CD14-positive monocyte (primary cell): ENCODE results near the gene CLDN5. TPM values are rescaled to one million over a fixed set of nuclear protein-coding genes. Genes with fewer than 3 reads are reported as not detected.

Experiments used
- DNase-seq, 3 donors: peaks; one replicate each; pipeline ENCODE4 v3.0.0-alpha.2; 2011 to 2022
- H2AFZ ChIP-seq: 2 replicates; pipeline ENCODE4 v1.6.0; 2012; ENCODE audit warnings: mild to moderate bottlenecking, low read depth, low read length, inconsistent platforms; ENCODE audit not compliant: insufficient read depth, poor library complexity, severe bottlenecking
- H3K27ac ChIP-seq, 2 donors: 1 replicate in 1 of 2; 2 replicates in 1 of 2; pipeline ENCODE4 v1.5.1; 2012 to 2013; ENCODE audit warnings: low read length in 2 of 2, control low read depth in 1 of 2, inconsistent platforms in 1 of 2, low read depth in 1 of 2, mild to moderate bottlenecking in 1 of 2
- H3K27me3 ChIP-seq, 2 donors: one replicate each; pipeline versions ENCODE4 v1.6.0 to v1.6.1; 2011 to 2013; ENCODE audit warnings: low read length in 2 of 2; ENCODE audit not compliant: control insufficient read depth in 2 of 2, insufficient read depth in 2 of 2
- H3K36me3 ChIP-seq, 2 donors: replicated peaks in 1 of 2; 1 replicate in 1 of 2; 2 replicates in 1 of 2; pipeline versions ENCODE4 v1.5.1 to v1.6.1; 2012 to 2013; ENCODE audit warnings: low read length in 2 of 2, control low read depth in 1 of 2, inconsistent platforms in 1 of 2, mild to moderate bottlenecking in 1 of 2; ENCODE audit not compliant: insufficient read depth in 2 of 2, control insufficient read depth in 1 of 2
- H3K4me1 ChIP-seq, 2 donors: 1 replicate in 1 of 2; 2 replicates in 1 of 2; pipeline versions ENCODE4 v1.5.1 to v1.6.1; 2012 to 2013; ENCODE audit warnings: low read length in 2 of 2, control low read depth in 1 of 2, inconsistent platforms in 1 of 2, mild to moderate bottlenecking in 1 of 2, moderate library complexity in 1 of 2; ENCODE audit not compliant: insufficient read depth in 2 of 2, control insufficient read depth in 1 of 2
- H3K4me2 ChIP-seq: replicated peaks from 2 replicates; pipeline ENCODE3; 2012; ENCODE audit warnings: low read length, moderate library complexity, mild to moderate bottlenecking; ENCODE audit not compliant: poor library complexity, severe bottlenecking; ENCODE audit errors: extremely low read depth
- H3K4me3 ChIP-seq, 3 experiments: fragments of 200-600 bp in 1 of 3; sonication (generic) in 1 of 3; replicated peaks in 1 of 3; 1 replicate in 2 of 3; 2 replicates in 1 of 3; pipeline ENCODE4 v1.5.1; 2011 to 2013; ENCODE audit warnings: low read length in 3 of 3, mild to moderate bottlenecking in 3 of 3, control low read depth in 2 of 3, low read depth in 2 of 3, inconsistent platforms in 1 of 3, moderate library complexity in 1 of 3
- H3K79me2 ChIP-seq: 2 replicates; pipeline ENCODE4 v1.6.0; 2012; ENCODE audit warnings: mild to moderate bottlenecking, control low read depth, inconsistent platforms, low read length, moderate library complexity; ENCODE audit not compliant: insufficient read depth
- H3K9ac ChIP-seq: 2 replicates; pipeline ENCODE4 v1.6.0; 2017; ENCODE audit warnings: low read length, mild to moderate bottlenecking; ENCODE audit not compliant: insufficient read depth, poor library complexity, severe bottlenecking
- H3K9me3 ChIP-seq, 2 donors: replicated peaks in 1 of 2; 1 replicate in 1 of 2; 2 replicates in 1 of 2; pipeline versions ENCODE4 v1.5.1 to v1.6.1; 2012 to 2013; ENCODE audit warnings: low read length in 2 of 2, control low read depth in 1 of 2; ENCODE audit not compliant: control insufficient read depth in 1 of 2, insufficient read depth in 1 of 2
- H4K20me1 ChIP-seq: 2 replicates; pipeline ENCODE4 v1.6.0; 2012; ENCODE audit warnings: mild to moderate bottlenecking, low read length, control low read depth, moderate library complexity; ENCODE audit not compliant: insufficient read depth
- H3K27ac Mint-ChIP-seq, 7 donors: one replicate each; pipeline ENCODE4 v1.8.0; 2020; ENCODE audit warnings: mild to moderate bottlenecking in 7 of 7, mixed read lengths in 7 of 7, moderate library complexity in 6 of 7, inconsistent platforms in 2 of 7
- H3K27me3 Mint-ChIP-seq, 3 donors: one replicate each; pipeline ENCODE4 v1.8.0; 2021 to 2022; ENCODE audit warnings: low read depth in 3 of 3, mild to moderate bottlenecking in 3 of 3, mixed read lengths in 3 of 3, moderate library complexity in 3 of 3, inconsistent platforms in 1 of 3
- H3K36me3 Mint-ChIP-seq, 2 donors: one replicate each; pipeline ENCODE4 v1.8.0; 2020; ENCODE audit warnings: mixed read lengths in 2 of 2, inconsistent platforms in 1 of 2, mild to moderate bottlenecking in 1 of 2
- H3K4me1 Mint-ChIP-seq: one replicate; pipeline ENCODE4 v1.8.0; 2020; ENCODE audit warnings: mild to moderate bottlenecking, mixed read lengths
- H3K4me3 Mint-ChIP-seq, 2 donors: one replicate each; pipeline ENCODE4 v1.8.0; 2020; ENCODE audit warnings: mild to moderate bottlenecking in 2 of 2, mixed read lengths in 2 of 2, moderate library complexity in 1 of 2
- H3K9me3 Mint-ChIP-seq, 7 donors: one replicate each; pipeline ENCODE4 v1.8.0; 2020 to 2022; ENCODE audit warnings: mixed read lengths in 7 of 7, mild to moderate bottlenecking in 6 of 7, moderate library complexity in 6 of 7, inconsistent platforms in 2 of 7
- WGBS: methylation state at CpG from one replicate; pipeline ENCODE4 v1.1.5; 2013; ENCODE audit warnings: missing lambda C conversion rate; ENCODE audit not compliant: insufficient coverage; 5-methylcytosine and 5-hydroxymethylcytosine counted together
- intact Hi-C, 2 donors: fragments of 100-400 bp; cut with micrococcal nuclease; formaldehyde crosslinking; loops; one replicate each; pipeline versions ENCODE4 v1.15.0 to v1.15.1; 2023
- polyA plus RNA-seq, 3 donors: library from polyadenylated mRNA; depleted of rRNA in 1 of 3; unstranded in 2 of 3; stranded (reverse) in 1 of 3; fragments of 300-500 nt in 2 of 3; fragments of >200 nt in 1 of 3; fragmentation: Illumina TruSeq in 2 of 3; gene quantifications; 1 replicate in 2 of 3; 2 replicates in 1 of 3; pipeline ENCODE4 v1.2.3, GENCODE V29; 2012 to 2021
- TF ChIP-seq, protein P1 (sequence below): fragments of 200-600 bp; IDR thresholded peaks from one replicate; pipeline ENCODE4 v1.8.0; 2022; ENCODE audit warnings: antibody characterized with exemption, mild to moderate bottlenecking

Gene CLDN5
- polyA plus RNA-seq, 3 donors = 0.05 to 0.35 (median 0.27) TPM

GRCh38 chr22:19499880-19500242 lies 24.3 kb downstream of the CLDN5 start:
- Histone ChIP-seq H3K4me3 (no peak overlapping the region), H4K20me1 (no peaks in the 10 kb centered on the region), H3K36me3 (peaks cover 13 to 43% of the 10 kb centered on the region in 2 donors), H3K4me1 (no peaks in the 10 kb centered on the region), H3K27ac (no peak overlapping the region), H3K27me3 (no peaks in the 10 kb centered on the region), H3K9me3 (no peaks in the 10 kb centered on the region), H3K9ac (no peak overlapping the region), H2AFZ (no peak overlapping the region), H3K4me2 (no peak overlapping the region), H3K79me2 (no peaks in the 10 kb centered on the region)
- no peak overlapping the region for H3K4me3 Mint-ChIP-seq
- H3K27ac Mint-ChIP-seq = no peak overlapping the region
- intact Hi-C loops = loop anchor here in 1 of 2 donors (10.0 kb wide), 1 partner anchor 135 kb away; no protein-coding TSS in a partner anchor
- no peaks in the 10 kb centered on the region for H3K9me3 Mint-ChIP-seq
- no peak for DNase-seq
- H3K4me1 Mint-ChIP-seq = no peaks in the 10 kb centered on the region
- peaks cover 9 to 39% of the 10 kb centered on the region in 2 donors for H3K36me3 Mint-ChIP-seq
- TF ChIP-seq, protein P1, sequence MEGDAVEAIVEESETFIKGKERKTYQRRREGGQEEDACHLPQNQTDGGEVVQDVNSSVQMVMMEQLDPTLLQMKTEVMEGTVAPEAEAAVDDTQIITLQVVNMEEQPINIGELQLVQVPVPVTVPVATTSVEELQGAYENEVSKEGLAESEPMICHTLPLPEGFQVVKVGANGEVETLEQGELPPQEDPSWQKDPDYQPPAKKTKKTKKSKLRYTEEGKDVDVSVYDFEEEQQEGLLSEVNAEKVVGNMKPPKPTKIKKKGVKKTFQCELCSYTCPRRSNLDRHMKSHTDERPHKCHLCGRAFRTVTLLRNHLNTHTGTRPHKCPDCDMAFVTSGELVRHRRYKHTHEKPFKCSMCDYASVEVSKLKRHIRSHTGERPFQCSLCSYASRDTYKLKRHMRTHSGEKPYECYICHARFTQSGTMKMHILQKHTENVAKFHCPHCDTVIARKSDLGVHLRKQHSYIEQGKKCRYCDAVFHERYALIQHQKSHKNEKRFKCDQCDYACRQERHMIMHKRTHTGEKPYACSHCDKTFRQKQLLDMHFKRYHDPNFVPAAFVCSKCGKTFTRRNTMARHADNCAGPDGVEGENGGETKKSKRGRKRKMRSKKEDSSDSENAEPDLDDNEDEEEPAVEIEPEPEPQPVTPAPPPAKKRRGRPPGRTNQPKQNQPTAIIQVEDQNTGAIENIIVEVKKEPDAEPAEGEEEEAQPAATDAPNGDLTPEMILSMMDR = no peak
- 91% methylated on average over 3 of the region's 4 CpGs for WGBS
- H3K27me3 Mint-ChIP-seq = no peaks in the 10 kb centered on the region

DNA sequence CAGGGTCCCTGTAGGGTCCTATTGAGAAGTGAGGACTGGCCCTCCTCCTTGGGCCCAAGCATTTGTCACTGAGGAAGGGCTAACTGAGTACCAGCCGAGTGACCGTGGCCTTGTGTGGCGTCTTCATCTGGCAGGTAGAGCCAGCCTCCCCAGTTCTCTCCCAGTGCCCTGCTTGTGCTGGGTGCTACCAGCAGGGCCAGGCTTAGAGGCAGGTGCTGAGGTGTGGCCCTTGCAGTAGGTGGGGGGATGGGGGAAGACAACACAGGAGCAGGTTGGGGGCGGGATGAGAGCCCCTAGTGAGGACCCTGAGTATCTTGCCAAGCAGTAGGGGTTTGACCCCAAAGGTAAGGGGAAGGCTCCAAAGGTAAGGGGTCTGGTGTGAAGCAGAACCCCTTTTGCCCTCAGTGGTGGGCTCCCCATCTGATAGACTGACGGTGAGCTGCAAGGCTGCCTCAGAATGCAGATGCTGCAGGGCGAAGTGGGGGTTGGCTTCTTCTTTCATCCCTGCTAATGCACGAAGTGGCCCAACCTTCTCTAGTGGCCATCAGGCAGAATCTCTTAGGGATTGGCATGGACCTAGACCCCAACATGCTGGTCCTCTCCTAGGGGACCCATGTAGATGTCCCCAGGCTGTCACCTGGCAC lies 24.9 kb downstream of the CLDN5 start:
- no peak overlapping the region for H3K4me3 Mint-ChIP-seq
- Histone ChIP-seq H3K9me3 (no peaks in the 10 kb centered on the region), H3K36me3 (peaks cover 16 to 48% of the 10 kb centered on the region in 2 donors), H2AFZ (no peak overlapping the region), H4K20me1 (no peaks in the 10 kb centered on the region), H3K27me3 (no peaks in the 10 kb centered on the region), H3K4me2 (no peak overlapping the region), H3K79me2 (no peaks in the 10 kb centered on the region), H3K4me1 (no peaks in the 10 kb centered on the region), H3K27ac (no peak overlapping the region), H3K4me3 (no peak overlapping the region), H3K9ac (no peak overlapping the region)
- peaks cover 9 to 42% of the 10 kb centered on the region in 2 donors for H3K36me3 Mint-ChIP-seq
- 91% methylated on average over 6 of the region's 7 CpGs for WGBS
- intact Hi-C loops = loop anchor here in 1 of 2 donors (10.0 kb wide), 1 partner anchor 135 kb away; no protein-coding TSS in a partner anchor
- H3K9me3 Mint-ChIP-seq = no peaks in the 10 kb centered on the region
- DNase-seq = no peak
- peak overlapping the region in 1 of 7 donors; percentile 22 for H3K27ac Mint-ChIP-seq
- H3K4me1 Mint-ChIP-seq = no peaks in the 10 kb centered on the region
- TF ChIP-seq, protein P1 = no peak
- H3K27me3 Mint-ChIP-seq = no peaks in the 10 kb centered on the region
